BJ (cell line): ENCODE data around the gene UBXN11. TPM values are rescaled to one million over a fixed set of nuclear protein-coding genes. Genes with fewer than 3 reads are reported as not detected.

Source experiments
- CTCF ChIA-PET: fragments of 350-600 bp; formaldehyde crosslinking; extraction: SDS; loops from one replicate; lab custom pipeline; 2021; ENCODE audit warnings: antibody characterized with exemption, inconsistent platforms; lab: Yijun Ruan, JAX
- POLR2A ChIA-PET: fragments of 300-600 bp; sonication (Branson Sonifier 250); formaldehyde crosslinking; extraction: SDS; loops from one replicate; lab custom pipeline; 2021; ENCODE audit warnings: antibody characterized with exemption; lab: Charles Lee
- DNase-seq: peaks from one replicate; pipeline ENCODE4 v3.0.0-alpha.2; 2011; ENCODE audit warnings: low read depth
- H3K27me3 ChIP-seq: 2 replicates; pipeline ENCODE4 v1.6.0; 2011; ENCODE audit warnings: low read length; ENCODE audit not compliant: control insufficient read depth, insufficient read depth
- H3K36me3 ChIP-seq: 2 replicates; pipeline ENCODE4 v1.5.1; 2011; ENCODE audit warnings: low read length; ENCODE audit not compliant: control insufficient read depth, insufficient read depth
- H3K4me3 ChIP-seq: 2 replicates; pipeline ENCODE4 v1.5.1; 2011; ENCODE audit warnings: low read depth, mild to moderate bottlenecking, control low read depth, low read length
- polyA plus RNA-seq: library from polyadenylated mRNA; depleted of rRNA; stranded (reverse); fragments of >200 nt; gene quantifications from 2 replicates; pipeline ENCODE4 v1.2.3, GENCODE V29; 2011
- TF ChIP-seq, protein P1 (sequence below): IDR thresholded peaks from 2 replicates; pipeline ENCODE4 v1.5.1; 2011; ENCODE audit warnings: low read depth, mild to moderate bottlenecking, control low read depth, inconsistent platforms, low read length, moderate library complexity; ENCODE audit not compliant: insufficient read depth

Gene UBXN11
- polyA plus RNA-seq, 1 experiment, result 12.9 TPM

DNA sequence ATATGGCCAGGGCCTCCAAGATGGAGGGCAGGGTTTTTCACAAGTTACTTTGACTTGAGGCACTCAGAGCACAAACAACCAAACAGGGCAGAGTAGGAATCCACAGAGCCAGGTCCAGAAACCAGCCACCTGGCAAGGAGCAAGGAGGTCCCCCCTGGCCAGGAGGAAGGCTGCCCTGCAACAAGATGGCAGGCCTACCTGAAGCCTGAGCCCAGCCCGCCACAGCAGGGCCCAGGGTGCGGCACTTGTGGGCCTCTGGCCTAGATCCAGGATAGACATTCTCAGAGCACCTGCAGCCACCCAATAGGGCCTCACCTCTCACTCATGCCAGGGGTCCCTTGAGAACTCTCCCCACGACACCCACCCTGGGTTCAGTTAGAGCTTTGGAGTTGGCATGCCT, 15.0 kb downstream of the UBXN11 start:
- no peak overlapping the region for H3K4me3 ChIP-seq
- no peaks in the 10 kb centered on the region; the same call in 1 of the 2 replicates for H3K36me3 ChIP-seq
- no peaks in the 10 kb centered on the region for H3K27me3 ChIP-seq
- TF ChIP-seq, protein P1, sequence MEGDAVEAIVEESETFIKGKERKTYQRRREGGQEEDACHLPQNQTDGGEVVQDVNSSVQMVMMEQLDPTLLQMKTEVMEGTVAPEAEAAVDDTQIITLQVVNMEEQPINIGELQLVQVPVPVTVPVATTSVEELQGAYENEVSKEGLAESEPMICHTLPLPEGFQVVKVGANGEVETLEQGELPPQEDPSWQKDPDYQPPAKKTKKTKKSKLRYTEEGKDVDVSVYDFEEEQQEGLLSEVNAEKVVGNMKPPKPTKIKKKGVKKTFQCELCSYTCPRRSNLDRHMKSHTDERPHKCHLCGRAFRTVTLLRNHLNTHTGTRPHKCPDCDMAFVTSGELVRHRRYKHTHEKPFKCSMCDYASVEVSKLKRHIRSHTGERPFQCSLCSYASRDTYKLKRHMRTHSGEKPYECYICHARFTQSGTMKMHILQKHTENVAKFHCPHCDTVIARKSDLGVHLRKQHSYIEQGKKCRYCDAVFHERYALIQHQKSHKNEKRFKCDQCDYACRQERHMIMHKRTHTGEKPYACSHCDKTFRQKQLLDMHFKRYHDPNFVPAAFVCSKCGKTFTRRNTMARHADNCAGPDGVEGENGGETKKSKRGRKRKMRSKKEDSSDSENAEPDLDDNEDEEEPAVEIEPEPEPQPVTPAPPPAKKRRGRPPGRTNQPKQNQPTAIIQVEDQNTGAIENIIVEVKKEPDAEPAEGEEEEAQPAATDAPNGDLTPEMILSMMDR, result no peak
- POLR2A ChIA-PET, result no interaction called here
- CTCF ChIA-PET, result no interaction called here
- DNase-seq, result no peak

DNA sequence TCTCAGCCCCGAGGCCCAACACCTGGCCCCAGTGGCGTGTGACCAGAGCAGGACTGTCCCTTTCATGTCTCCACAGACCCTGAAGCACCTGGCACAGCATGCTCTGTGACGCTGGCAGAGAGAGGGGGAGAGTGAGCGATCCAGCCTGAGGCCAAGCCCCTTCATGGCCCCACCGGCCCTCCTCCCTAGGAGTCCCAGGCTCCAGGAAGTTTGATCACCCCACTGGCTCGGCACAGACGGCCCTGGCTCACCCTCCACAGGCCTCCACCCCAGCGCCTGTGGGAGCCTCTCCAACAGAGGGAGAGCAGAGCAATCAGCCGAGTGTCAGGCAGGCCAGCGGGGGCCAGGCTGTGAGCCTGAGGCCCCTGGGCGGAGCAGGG, 15.6 kb downstream of the UBXN11 start:
- no peaks in the 10 kb centered on the region; the same call in 1 of the 2 replicates for H3K36me3 ChIP-seq
- ChIA-PET POLR2A (no interaction called here), CTCF (no interaction called here)
- H3K27me3 ChIP-seq, result no peaks in the 10 kb centered on the region
- TF ChIP-seq, protein P1, result no peak
- no peak for DNase-seq
- no peak overlapping the region for H3K4me3 ChIP-seq

DNA sequence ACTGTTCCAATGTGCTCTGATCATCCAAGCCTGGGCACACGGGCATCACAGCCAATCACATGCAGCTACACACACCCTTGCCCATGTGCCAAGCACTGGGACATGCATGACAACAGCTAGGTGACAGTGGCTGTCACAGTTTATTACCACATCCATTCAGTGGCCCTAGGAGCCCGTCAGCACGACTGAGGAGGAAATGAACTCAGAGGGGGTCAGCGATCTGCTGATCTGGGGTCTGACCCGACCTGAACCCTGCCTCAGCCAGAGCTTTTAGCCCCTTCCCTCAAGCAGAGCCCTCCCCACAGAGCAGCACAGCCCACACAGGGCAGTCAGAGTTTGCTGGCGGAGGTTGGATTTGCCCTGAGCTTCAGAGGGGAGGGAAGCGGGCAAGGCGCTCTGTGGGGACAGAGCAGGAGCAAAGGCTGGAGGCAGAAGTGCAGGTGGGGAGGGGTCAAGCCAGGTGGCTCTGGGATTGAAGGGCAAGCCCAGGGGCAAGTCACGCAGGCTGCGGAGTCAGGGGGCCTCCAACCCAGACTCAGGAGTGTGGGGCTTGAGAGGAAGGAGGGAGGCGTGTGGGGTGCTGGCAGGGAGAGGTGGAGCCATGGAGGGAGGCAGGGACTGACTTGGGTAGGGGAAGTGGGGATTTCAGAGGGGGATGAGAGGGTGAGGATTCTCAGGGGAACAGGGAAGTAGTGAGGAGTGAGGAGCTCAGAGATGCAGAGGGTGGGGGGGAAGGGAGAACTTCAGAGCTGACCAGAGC, 16.1 kb downstream of the UBXN11 start:
- no peaks in the 10 kb centered on the region; the same call in 1 of the 2 replicates for H3K36me3 ChIP-seq
- H3K4me3 ChIP-seq, result no peak overlapping the region
- TF ChIP-seq, protein P1, result no peak
- ChIA-PET CTCF (no interaction called here), POLR2A (no interaction called here)
- H3K27me3 ChIP-seq, result no peaks in the 10 kb centered on the region
- no peak for DNase-seq

DNA sequence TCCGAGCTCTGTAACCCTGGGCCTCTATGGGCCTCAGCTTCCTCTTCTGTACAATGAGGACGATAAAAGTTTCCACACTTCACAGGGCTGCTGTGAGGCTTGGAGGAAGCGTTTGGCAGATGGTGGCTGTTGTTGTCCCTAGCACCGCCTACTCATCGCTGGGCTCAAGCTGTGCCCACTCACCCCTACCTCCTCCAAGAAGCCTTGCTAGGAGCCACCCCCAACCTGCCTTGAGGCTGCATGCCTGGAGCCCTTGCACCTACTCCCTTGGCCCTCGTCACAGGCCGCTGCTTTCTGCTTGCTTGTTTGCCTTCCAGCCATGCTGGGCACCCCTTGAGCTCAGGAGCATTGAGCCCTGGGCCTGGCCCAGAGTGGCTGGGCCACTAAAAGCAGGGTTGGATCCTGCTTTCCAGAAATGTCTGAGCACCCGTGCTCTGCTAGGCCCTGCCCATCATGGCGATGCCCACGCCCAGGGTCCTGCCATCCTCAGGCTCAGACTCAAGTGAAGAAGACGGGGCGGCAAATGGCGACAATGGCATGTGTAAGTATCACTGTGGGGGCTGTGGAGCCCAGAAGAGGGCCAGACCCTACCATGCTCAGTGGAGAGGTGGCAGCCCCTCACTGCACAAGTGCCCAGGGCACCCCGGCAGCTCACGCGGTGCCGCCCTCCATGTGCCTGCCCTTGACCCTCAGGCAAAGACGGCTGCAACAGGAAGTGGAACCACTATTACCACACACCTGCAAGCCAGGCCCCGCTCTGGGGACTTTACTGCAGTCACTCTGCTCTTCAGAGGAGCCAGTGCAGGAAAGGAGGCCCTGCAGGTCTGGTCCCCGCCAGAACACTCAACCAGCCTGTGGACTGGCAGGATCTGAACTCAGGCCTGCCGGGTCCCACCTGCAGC, 17.0 kb downstream of the UBXN11 start:
- Histone ChIP-seq H3K4me3 (no peak overlapping the region), H3K36me3 (no peaks in the 10 kb centered on the region; the same call in 1 of the 2 replicates), H3K27me3 (no peaks in the 10 kb centered on the region)
- ChIA-PET CTCF (interaction anchor here (0.9 to 5.0 kb wide), 4 partner anchors 10 to 74 kb away, joined by 3 to 32 read pairs (median 6); partner anchors contain the start of gene SH3BGRL3), POLR2A (no interaction called here)
- TF ChIP-seq, protein P1, result no peak
- DNase-seq, result no peak
